NCI-H2227 (cell line): Measurements from ENCODE around the gene NOP14.
"Not testable (repeated sequence)": the region's sequence is repeated elsewhere in the genome, so short reads cannot be mapped to it uniquely, and the experiment has no call there.

Experiments
- DNase-seq: peaks from one replicate; lab custom pipeline; 2025; ENCODE audit not compliant: unreplicated experiment; lab: John Stamatoyannopoulos, UW

NOP14 gene

DNA sequence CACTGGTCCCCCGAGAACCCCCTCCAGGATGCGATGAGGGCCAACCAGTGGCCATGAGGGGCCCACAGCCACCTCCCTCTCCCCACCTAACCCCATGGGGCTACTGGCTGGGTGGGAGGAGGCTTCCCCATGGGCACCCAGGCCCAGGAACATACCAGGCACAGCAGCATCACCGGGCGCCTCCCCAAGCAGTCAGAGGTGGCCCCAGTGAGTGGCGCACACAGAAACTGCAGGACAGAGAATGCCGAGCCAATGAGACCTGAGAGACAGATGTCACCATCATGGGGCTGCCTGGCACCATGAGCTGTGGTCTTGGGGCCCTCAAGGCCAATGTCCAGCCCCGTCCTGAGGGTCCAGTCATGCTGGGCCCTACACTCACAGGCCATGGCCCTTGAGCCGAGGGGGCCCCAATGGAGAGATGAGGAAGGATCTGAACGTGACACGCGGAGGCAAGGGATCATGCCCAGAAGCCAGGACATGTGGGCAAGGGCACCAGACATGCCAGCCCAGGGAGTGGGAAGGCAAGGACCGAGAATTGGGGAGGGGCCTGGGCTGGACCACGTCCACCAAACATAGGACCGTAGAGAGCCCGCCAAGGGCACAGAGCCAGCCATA is 30.1 kb downstream of the NOP14 start:
- no peak for DNase-seq

DNA sequence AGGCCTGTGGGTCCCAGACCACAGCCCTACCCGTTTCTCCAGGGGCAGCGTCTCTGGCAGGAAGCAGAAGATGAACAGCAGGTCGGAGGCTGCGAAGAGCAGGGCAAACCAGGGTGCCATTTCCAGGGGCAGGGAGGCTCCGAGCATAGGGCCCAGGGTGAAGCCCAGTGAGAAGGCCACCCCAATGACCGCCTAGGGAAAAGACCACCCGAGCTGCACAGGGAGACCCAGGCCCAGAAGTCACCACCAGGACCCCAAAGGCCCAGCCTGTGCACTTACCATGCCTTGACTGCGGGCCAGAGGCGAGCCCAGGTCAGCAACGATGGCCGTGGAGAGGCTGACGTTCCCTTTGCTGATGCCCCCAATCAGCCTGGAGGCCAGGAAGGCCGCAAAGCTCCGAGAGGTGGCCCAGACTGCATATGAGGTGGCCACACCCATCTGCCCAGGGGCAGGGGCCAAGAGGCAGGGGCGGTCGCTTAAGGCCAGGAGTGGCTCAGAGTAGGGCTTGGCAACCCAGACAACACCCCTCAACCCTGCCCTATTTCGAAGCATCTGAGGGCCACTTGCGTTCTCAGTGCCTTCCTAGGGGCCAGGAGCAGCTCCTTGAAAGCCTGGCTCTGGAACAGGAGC is 30.8 kb downstream of the NOP14 start:
- DNase-seq = no peak

- DNase-seq = no peak
These were observed 31.5 kb downstream of the NOP14 start for GRCh38 chr4:2931512-2932301.

DNA sequence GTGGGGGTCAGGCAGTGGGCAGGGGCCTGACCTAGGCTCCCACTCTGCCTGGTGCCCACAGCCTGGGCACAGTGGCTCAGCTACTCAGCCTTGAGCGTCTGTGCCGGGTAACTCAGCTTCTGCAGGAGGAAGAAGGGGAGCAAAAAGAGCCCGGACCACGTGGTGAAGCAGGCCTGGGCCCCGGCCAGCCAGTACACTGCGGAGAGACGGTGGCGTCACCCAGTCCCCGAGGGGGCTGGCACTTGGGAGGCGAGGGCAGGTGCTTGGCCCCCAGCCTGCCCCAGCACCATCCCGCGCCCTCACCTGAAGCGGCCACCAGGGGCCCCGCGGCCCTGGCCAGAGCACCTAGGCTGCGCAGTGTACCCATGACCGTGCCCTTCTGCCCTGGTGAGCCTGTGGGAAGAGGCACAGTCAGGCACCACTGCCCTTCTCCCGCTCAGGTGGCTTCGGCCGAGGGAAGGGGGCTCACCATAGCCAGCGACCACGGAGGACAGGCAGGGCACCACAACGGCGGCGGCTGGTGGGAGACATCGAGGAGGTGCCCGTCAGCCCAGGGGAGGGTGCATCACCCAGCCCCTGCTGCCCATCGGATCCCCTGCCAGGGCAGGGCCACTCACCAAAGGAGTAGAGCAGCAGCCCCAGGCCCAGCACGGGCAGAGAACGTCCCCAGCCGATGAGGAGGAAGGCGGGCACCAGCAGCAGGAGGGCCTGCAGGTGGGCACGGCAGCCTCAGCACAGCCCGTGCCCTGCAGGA is 32.3 kb downstream of the NOP14 start:
- no peak for DNase-seq

DNA sequence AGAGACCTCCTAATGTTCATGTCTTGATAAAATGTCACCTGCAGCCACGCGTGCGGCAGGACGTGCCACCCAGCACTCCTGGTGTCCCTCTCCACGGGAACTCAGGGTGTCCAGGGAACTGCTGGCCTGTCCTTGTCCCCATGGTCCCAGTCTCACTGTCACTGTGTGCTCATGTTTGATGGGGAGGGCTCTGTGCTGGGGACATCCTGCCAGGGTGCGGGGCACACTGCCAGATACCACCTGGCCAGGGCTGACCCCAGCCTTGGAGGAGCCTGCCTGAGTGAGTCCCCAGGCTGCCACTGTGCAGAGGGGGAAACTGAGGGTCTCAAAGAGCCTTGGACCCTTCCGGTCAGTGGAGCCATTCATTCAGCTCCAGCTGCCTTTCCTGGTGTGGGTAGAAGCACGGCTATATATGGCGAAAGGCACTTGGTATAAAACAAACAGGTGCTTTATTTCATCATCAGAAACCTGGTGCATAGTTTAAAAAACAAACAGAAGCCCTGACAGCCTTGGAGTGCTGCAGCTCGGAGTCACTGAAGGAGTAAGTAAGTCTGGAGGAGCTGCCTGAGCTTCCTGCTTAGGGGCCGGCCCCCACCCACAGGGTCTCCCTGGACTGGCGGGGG is 33.0 kb downstream of the NOP14 start:
- no peak for DNase-seq

- DNase-seq = no peak
These were observed 33.7 kb downstream of the NOP14 start for GRCh38 chr4:2929469-2929868.

GRCh38 chr4:2928242-2929176 is 34.7 kb downstream of the NOP14 start:
- DNase-seq = no peak

DNA sequence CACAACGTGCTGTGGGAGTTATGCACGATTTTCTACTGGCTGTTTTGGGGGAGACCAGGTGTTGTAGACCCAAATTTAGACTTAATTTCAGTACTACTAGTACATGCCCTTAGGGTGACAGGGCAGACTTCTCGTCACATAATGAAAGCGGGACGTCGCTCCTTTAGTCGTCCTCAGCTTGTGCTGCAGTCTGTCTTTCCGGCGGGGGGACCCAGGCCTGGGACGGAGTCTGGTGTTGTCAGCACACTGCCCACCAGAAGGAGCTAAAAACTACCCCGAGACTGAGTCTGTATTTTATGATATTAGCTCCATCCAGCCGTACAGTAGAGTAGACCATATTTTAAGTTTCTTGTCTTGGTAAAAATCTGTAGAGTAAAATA is 35.5 kb downstream of the NOP14 start:
- no peak for DNase-seq

GRCh38 chr4:2927016-2927695 is 36.0 kb downstream of the NOP14 start:
- DNase-seq = no peak

DNA sequence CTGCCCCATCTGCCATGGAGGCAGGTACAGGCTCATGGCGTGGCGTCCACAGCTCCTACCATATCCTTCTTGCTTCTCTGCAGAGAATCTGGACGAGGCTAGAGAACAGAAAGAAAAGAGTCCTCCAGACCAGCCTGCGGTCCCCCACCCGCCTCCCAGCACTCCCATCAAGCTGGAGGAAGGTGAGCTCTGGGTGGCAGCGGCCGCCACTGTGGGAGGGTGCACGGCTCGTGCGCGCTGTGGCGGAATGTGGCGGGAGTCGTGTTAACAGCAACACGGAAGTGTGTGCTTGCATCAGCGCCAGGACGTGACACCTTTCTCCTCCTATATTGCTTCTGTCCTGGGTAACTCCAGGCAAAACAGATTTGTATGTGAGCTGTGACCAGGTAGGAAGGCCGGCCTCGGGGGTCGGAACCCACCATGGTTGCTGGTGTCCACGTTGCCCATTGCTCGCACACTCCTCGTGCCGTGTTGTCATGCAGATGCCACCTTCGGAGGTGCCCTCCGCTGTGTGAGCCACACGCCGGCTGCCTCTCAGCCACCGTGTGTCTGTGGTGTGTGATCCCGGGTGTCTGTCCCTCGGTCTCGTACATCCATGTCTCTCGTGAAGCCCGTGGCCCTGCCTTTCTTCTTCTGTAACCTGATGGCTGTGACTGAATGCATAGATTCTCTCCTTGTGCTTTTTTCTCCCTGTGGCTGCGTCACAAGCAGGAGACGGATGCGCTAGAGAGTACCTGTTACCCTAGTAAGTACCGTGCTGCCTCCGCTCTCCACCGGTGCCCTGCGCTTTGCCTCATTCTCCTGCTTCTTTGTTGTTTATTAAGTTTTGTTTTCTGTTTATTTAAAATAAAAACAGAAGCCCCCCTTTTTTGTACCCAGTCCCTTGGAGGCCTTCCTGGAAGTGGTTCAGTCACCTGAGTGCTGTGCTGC is 37.0 kb downstream of the NOP14 start:
- DNase-seq = no peak

- DNase-seq = no peak
These were observed 37.7 kb downstream of the NOP14 start for GRCh38 chr4:2925496-2925895.

GRCh38 chr4:2924765-2925301 is 38.4 kb downstream of the NOP14 start:
- no peak for DNase-seq

DNA sequence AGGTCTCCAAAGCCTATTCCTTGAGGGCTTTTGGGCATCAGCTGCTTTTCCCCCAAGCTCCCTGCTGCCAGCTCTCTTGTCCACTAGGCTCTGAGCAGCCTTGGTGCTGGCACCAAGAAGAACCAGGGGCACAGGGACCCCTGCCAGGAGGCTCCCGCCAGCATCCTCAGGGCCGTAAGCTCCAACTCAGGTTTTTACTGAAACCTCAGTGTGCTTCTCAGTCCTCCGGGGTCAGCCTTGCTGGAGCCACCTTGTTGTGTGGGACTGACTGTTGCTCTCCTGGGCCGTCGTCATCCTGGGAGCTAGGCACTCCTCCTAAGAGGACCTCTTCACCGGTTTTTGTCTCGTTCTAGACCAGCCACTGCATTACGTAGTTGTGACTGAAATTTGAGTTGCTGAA is 38.9 kb downstream of the NOP14 start:
- DNase-seq = no peak

DNA sequence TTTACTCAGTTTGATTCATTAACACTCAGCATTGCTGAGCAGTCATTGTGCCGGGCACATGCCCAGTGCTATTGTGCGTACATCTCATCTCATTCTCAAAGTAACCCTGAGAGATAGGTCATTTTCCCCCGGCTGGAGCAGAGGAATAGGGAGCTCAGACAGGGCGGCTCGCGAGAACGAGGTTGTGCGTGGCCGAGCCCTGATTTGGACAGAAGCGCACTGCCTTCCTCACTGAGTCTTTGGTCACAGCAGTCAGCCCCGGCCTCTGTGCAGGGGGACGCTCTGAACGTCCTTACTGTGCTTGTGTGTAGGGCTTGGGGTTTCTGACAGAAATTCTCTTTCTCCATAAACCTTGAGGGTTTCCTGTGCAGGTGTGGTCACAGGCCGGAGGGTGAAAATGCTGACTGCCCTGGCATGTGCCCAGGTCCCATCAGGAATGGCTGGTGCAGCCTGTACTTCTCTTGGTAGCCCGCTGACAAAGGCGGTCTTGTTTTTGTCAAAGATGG is 39.5 kb downstream of the NOP14 start:
- no peak for DNase-seq

GRCh38 chr4:2923141-2923551 is 40.1 kb downstream of the NOP14 start:
- no peak for DNase-seq

GRCh38 chr4:2922453-2923101 is 40.6 kb downstream of the NOP14 start:
- not testable (repeated sequence) for DNase-seq

- not testable (repeated sequence) for DNase-seq
These were observed 44.5 kb downstream of the NOP14 start for GRCh38 chr4:2918714-2919113.
